ENCODE results near the gene LRFN4.

DNA sequence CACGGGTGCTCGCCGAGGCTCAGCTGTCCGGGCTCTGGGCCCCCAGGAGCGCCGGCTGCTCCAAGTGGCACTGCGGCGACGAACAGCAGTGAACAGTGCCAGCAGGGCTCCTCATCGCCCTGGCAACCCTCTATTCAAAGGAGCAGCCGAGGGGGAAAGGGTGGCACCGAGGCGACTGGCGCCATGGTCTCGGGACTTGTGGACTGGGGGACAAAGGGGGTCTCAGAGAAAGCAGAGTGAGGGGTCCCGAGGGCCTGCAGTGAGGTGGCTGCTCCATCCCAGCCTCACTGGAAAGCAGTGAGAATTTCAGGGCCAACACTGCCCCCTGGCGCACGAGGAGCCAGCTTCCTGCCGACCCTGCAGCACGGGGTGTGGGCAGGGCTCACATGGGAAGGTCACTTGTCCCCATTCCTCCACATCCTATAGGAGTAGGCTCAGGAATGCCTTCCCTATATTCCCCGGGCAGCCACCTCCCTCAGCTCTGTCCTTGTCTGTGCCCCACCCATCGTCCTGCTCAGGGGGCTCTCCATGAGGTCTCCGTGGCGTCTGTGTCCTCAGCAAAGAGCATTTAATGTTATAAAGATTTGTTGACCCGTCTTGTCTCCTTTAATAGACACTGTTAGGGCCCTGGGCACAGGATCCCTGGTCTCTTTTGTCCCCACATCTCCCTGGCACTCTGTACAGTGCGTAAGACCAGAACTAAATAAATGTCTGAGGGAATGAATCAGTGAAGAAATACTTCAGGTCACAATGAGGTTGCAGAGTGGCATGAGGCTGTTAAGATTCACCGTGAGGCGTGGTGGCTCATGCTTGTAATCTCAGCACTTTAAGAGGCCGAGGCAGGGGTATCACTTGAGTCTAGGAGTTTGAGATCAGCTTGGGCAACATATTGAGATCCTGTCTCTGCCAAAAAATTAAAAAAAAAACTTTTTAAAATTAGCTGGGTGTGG lies 26.4 kb downstream of the LRFN4 start:
- TF ChIP-seq, protein P1, sequence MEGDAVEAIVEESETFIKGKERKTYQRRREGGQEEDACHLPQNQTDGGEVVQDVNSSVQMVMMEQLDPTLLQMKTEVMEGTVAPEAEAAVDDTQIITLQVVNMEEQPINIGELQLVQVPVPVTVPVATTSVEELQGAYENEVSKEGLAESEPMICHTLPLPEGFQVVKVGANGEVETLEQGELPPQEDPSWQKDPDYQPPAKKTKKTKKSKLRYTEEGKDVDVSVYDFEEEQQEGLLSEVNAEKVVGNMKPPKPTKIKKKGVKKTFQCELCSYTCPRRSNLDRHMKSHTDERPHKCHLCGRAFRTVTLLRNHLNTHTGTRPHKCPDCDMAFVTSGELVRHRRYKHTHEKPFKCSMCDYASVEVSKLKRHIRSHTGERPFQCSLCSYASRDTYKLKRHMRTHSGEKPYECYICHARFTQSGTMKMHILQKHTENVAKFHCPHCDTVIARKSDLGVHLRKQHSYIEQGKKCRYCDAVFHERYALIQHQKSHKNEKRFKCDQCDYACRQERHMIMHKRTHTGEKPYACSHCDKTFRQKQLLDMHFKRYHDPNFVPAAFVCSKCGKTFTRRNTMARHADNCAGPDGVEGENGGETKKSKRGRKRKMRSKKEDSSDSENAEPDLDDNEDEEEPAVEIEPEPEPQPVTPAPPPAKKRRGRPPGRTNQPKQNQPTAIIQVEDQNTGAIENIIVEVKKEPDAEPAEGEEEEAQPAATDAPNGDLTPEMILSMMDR (IDR thresholded peaks at IDR 0.05 in 8 of 11, conservative IDR thresholded peaks at IDR 0.05 in 3 of 11), result peak; percentile 39 to 80 (median 71)
- TF ChIP-seq POLR2A (IDR thresholded peaks at IDR 0.05) (no peak), POLR2AphosphoS5 (IDR thresholded peaks at IDR 0.05) (peak; percentile 19 to 59 (median 34))

Data from spleen (tissue), 7 donors.